ENCODE results near the gene COL28A1. TPM values are rescaled to one million over a fixed set of nuclear protein-coding genes. Genes with fewer than 3 reads are reported as not detected.

The COL28A1 gene
- total RNA-seq, result under 1 TPM in 1 of 2 experiments, not detected in 1; 0.08 TPM

GRCh38 chr7:7535691-7536090 lies at the start of gene COL28A1:
Gene COL28A1 (minus strand): TSS chr7:7535873. CDS start chr7:7532875, 2,998 bp downstream.

GRCh38 chr7:7566651-7567611 lies 31.3 kb upstream of the COL28A1 start, which contains the start of gene MIOS:
Gene MIOS (plus strand): TSS chr7:7566884. CDS start chr7:7572476, 5,592 bp downstream.

Other genes starting within 250 kb of the COL28A1 start
- 10 to 100 TPM; 32.2 to 33.6 TPM for gene MIOS, start 31.0 kb upstream of the COL28A1 start, total RNA-seq
- gene UMAD1, start 104.9 kb upstream of the COL28A1 start, total RNA-seq, result 10 to 100 TPM; 14.0 to 14.3 TPM
- 10 to 100 TPM; 80.8 to 90.2 TPM for gene RPA3, start 182.7 kb upstream of the COL28A1 start, total RNA-seq